GM12875 (cell line): ENCODE results near the gene POFUT2.

Experiments used
- H3K4me3 ChIP-seq: one replicate; pipeline ENCODE4 v1.5.1; 2011; ENCODE audit warnings: low read depth, low read length, control low read depth
- TF ChIP-seq, protein P1 (sequence below): IDR thresholded peaks from 2 replicates; pipeline ENCODE4 v1.5.1; 2011; ENCODE audit warnings: low read depth, mild to moderate bottlenecking, control low read depth, inconsistent platforms, low read length, moderate library complexity, borderline replicate concordance; ENCODE audit not compliant: insufficient read depth

Gene POFUT2

DNA sequence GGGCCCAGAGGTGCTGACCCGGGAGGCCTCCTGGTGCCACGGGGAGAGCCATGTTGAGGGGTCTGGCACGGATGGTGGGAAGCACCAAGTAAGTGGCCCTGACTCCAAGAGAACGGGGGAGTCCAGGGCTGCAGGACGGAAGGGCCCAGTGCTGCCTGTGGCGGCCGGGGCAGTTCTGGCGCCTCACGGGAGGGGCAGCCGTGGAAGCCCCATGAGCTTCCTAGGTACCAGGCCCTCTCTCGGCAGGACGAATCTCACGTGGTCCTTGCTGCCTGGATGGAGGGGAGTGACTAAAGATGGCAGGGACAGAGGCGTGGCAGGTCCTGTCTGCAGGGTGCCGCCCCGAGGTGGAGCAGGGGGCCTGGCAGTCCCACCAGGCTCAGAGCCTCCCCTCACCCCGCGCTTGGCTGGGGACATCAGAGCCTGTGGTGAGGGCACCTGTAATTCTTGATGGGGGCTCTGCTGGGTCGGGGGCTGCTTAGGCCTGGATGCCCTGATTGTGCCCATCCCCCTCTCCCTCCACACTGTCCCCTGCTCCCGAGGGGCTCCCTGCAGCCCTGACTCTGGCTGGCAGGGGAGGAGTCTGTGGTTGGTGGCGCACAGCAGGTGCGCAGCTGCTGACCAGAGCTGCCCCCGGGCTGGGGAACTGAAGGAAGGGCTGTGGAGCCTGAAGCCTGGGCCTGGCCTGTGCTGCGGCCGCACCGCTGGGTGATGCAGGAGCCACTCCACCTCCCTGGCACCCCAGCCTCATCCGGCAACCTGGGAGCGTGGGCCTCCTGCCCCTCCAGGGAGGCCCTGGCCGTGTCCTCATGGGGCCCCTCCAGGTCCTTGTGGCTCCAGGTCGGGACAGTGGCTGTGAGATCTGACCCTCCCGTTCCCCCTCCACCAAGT lies 31.4 kb downstream of the POFUT2 start:
- no peak overlapping the region for H3K4me3 ChIP-seq
- TF ChIP-seq, protein P1, sequence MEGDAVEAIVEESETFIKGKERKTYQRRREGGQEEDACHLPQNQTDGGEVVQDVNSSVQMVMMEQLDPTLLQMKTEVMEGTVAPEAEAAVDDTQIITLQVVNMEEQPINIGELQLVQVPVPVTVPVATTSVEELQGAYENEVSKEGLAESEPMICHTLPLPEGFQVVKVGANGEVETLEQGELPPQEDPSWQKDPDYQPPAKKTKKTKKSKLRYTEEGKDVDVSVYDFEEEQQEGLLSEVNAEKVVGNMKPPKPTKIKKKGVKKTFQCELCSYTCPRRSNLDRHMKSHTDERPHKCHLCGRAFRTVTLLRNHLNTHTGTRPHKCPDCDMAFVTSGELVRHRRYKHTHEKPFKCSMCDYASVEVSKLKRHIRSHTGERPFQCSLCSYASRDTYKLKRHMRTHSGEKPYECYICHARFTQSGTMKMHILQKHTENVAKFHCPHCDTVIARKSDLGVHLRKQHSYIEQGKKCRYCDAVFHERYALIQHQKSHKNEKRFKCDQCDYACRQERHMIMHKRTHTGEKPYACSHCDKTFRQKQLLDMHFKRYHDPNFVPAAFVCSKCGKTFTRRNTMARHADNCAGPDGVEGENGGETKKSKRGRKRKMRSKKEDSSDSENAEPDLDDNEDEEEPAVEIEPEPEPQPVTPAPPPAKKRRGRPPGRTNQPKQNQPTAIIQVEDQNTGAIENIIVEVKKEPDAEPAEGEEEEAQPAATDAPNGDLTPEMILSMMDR: no peak

GRCh38 chr21:45255381-45256020 lies 32.2 kb downstream of the POFUT2 start:
- TF ChIP-seq, protein P1: no peak
- H3K4me3 ChIP-seq: no peak overlapping the region

GRCh38 chr21:45254460-45254930 lies 33.2 kb downstream of the POFUT2 start:
- H3K4me3 ChIP-seq: no peak overlapping the region
- TF ChIP-seq, protein P1: no peak

GRCh38 chr21:45253633-45254459 lies 33.8 kb downstream of the POFUT2 start:
- H3K4me3 ChIP-seq: no peak overlapping the region
- TF ChIP-seq, protein P1: no peak

- TF ChIP-seq, protein P1: no peak
- no peak overlapping the region for H3K4me3 ChIP-seq
Observed at GRCh38 chr21:45253180-45253579, 34.5 kb downstream of the POFUT2 start.

- TF ChIP-seq, protein P1: no peak
Observed at GRCh38 chr21:45252448-45252925, 35.2 kb downstream of the POFUT2 start.

More at GRCh38 chr21:45252448-45252925, 35.2 kb downstream of the POFUT2 start:
- H3K4me3 ChIP-seq: no peak overlapping the region
